ENCODE results near the gene PLEKHA6.
"Not testable (repeated sequence)": the region's sequence is repeated elsewhere in the genome, so short reads cannot be mapped to it uniquely, and the experiment has no call there.

The PLEKHA6 gene

GRCh38 chr1:204337583-204337982, 22.1 kb downstream of the PLEKHA6 start:
- no peak for DNase-seq (ENCODE audit: low read depth)

DNA sequence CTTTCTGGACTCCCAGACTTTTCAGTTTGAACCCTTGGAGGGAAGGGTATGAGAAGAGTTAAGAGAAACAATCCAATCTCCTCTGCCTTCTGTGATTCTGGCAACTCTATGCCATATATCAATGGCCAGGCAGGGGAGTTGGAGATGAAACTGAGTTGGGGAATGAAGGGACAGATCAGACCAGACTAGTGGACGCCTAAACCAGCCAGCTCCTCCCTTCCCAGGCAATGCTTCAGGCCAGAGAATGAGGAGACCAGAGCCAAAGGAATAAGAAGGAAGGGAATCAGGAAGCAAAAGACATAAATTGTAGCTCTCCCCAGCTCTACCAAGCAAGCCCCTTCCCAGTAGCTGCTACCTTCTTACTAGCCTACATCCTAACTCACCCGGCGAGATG, 22.7 kb downstream of the PLEKHA6 start:
- no peak for DNase-seq (ENCODE audit: low read depth)

DNA sequence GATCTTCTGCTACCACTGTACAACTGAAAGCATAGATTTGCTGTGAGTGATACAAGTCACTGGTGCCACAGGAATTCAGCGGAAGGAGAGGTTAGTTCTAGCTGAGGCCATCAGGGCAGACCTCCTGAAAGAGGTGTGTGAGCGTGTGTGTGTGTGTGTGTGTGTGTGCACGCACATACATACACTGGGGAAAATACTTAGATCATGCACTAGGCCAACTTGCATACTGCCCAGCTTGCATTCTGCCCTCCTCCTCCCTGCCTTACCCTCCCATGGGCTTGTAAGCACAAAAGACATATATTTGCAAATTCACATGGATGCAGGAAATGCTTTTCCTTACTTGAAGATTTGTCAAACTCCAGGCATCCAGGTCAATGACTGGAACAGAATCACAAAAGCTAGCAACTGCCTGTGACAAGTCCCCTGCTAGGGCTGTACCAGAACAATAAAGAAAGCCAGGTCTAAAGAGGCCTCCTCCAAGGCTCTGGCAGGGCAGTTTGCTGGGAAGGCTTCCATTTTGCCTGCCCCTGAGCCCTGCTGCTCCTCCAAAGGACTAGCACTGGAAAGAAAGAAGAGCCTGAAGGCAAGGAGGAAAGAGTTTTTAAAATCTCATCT, 23.2 kb downstream of the PLEKHA6 start:
- no peak for DNase-seq (ENCODE audit: low read depth)

GRCh38 chr1:204335533-204335932, 24.2 kb downstream of the PLEKHA6 start:
- DNase-seq (ENCODE audit: low read depth) = no peak

DNA sequence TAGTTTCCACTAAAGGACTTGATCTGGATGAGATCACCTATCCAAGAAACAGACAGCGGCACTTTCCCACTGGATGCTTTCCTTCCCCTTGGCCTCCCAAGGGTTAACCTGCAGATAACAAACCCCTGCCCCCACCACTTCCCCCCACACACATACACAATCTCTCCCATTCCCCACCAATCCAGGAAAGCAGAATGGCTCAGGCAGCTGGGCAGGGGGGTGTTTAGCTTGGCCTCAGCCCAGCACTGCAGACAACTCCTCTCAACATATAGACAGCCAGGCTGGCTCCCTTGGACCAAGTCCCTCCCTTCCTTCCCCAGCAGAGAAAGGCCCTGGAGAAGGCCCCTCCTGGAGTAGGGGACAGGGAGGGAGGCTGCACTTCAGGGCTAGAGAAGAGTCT, 24.6 kb downstream of the PLEKHA6 start:
- no peak for DNase-seq (ENCODE audit: low read depth)

- no peak for DNase-seq (ENCODE audit: low read depth)
Observed at GRCh38 chr1:204334455-204334854, 25.3 kb downstream of the PLEKHA6 start.

DNA sequence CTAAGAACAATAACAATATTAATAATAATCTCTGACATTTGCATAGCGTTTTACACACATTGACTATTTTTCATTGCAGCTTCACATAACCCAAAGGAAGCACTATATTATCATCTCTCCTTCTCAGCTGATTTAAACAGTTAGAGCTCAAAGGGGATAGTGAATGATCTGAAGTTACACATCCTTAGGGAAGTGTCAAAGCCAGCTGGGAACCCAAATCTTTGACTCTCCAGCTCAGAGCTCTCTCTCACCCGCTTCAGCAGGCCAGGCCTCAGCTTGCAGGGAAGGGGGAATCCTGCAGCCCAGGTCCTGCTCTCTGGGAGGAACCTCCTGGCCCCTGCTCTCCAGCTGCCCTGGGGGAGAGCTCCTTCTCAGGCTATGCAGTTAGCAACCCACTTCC, 26.3 kb downstream of the PLEKHA6 start:
- no peak for DNase-seq (ENCODE audit: low read depth)

GRCh38 chr1:204331847-204332487, 27.8 kb downstream of the PLEKHA6 start:
- DNase-seq (ENCODE audit: low read depth) = no peak

GRCh38 chr1:204331275-204331674, 28.5 kb downstream of the PLEKHA6 start:
- no peak for DNase-seq (ENCODE audit: low read depth)

GRCh38 chr1:204327870-204328269, 31.9 kb downstream of the PLEKHA6 start:
- not testable (repeated sequence) for DNase-seq (ENCODE audit: low read depth)

DNA sequence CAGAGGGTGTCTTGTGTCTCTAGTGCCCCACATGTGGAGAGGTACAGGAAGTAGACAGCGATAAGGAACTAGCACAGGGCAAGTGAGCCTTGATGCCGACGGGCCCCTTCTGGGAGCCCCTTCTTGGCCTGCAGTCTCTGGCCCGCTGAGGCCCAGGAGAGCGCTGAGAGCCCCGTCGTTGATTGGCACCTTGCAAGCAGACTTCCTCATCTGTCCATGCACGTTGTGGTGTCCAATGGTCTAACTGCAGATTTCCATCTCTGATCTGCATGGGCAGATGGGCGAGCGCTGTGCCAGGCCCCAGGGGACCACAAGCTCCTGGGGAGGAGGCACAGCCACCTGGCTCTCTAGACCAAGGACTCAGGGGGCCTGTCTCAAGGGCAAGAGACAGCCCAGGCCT, 32.4 kb downstream of the PLEKHA6 start:
- no peak for DNase-seq (ENCODE audit: low read depth)

DNA sequence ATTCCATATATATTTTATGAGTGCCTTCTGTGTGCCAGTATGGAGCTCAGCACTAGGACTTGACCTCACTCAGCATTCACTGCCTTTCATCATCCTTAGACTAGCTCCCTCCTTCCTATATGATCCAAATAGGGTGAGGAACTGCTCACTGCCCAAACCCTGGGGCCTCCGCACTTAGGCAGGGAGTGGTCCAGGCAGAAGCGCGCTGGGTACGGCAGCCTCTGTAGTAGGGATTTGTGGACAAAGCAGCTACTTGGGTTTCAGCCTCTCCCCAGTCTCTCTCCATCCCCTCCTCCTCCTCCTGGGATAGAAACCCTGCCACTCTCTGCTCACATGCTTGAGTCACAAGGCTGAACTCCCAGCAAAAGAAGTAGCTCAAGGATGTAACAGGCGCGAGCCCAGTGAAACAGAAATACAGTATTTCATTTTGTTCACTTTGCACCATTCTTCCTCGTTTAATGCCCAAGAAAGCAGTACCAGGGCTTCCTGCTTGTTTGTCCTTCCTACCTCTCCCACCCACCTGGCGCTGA, 32.9 kb downstream of the PLEKHA6 start:
- no peak for DNase-seq (ENCODE audit: low read depth)

- DNase-seq (ENCODE audit: low read depth) = no peak
Observed at GRCh38 chr1:204325944-204326343, 33.8 kb downstream of the PLEKHA6 start.

DNA sequence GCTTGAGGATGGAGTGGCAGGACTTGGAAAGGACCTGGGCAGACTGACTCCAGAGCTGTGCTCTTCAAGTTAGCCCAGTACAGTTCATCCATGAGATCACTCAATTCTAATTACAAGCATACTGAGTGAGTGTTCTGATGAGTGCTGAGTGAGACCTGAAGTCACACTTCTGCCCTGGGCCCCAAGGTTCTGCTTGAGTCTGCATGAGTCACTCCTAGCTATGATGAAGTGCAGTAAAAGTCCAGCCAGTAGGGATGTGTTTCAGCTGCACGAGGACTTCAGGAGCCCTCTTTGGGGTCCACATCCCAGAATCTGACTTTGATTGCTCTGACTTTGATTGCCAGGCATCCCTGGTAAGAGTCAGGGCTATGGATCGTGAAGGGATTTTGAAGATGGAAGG, 35.8 kb downstream of the PLEKHA6 start:
- DNase-seq (ENCODE audit: low read depth) = no peak

DNA sequence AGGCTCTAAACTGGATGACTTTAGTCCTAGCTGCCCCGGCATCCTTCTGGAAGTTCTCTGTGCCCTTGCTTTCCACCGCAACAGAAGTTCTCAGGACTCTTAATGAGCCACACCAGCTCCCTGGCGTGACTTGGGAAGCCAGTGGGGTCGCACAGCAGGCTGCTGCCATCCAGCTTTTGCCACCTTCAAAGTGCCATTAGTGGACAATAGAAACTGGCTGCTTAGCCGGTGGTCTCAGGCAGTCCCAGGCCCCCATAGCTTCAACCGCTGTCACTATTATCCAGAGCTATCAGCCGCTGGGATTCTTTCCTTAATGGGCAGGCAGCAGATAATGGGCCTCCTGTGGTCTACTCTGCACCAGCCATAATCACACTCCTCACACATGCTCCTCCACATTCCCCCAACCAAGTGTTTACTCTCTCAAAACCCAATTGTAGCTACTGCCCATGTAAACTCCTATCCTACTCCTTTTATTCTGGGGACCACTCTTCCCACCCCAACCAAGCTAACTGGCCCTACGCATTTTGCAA, 37.3 kb downstream of the PLEKHA6 start:
- DNase-seq (ENCODE audit: low read depth) = no peak

DNA sequence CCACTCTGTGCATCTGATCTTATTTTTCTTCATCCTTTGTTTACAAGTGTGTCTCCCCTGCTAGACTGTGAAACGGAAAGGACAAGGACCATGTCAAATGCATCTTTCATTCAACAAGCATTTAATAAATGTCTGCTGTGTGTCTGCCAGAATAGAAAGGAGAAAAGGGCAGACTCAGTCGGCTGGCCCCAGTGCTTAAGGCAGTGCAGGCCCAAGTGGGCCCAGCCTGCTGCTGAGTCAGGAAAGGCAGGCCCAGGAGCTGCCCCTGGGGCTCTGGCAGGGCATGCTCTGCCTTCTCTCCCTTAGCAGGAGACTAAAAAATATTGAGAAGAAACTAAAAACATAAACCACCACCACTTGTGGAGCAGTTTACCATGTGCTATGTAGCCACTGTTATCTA, 38.1 kb downstream of the PLEKHA6 start:
- DNase-seq (ENCODE audit: low read depth) = no peak

DNA sequence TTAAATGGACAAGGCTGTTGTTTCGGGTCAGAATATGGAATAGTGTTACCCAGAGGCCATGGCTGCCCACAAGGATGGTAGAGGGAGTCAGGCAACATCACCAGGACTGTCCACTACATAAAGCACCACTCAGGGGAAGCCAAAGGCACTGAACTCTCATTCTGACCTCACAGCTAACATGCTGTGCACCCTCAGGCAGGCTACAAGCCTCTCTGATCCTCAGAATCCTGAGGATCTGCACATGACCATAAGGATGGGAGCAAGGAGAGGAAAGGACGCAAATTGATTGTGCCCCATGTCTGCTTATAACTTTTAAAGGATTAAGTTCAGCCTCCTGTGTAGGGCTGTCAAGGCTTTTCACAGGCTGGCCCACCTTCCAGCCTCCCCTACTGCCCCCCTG, 38.7 kb downstream of the PLEKHA6 start:
- no peak for DNase-seq (ENCODE audit: low read depth)

DNA sequence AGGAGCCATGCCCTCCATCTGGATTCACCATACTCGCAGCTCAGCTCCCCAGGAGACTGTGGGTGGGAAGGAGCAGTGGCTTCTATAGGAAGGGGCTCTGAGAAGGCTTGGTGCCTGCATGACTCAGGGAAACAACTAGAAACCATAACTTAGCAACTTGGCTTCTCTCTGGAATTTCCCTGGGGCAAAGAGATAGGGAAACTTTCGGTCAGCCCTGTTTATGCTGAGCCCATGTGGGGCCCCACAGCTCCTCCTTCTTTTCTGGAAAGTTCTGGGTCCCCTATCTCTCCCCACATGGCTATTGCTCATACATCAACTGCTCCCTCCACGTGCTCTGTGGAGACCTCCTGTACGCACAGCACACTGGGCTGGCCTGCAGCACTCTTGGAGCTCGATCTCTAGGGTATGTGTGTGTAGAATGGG, 39.3 kb downstream of the PLEKHA6 start:
- DNase-seq (ENCODE audit: low read depth) = no peak

- no peak for DNase-seq (ENCODE audit: low read depth)
Observed at GRCh38 chr1:204319462-204319861, 40.3 kb downstream of the PLEKHA6 start.

DNA sequence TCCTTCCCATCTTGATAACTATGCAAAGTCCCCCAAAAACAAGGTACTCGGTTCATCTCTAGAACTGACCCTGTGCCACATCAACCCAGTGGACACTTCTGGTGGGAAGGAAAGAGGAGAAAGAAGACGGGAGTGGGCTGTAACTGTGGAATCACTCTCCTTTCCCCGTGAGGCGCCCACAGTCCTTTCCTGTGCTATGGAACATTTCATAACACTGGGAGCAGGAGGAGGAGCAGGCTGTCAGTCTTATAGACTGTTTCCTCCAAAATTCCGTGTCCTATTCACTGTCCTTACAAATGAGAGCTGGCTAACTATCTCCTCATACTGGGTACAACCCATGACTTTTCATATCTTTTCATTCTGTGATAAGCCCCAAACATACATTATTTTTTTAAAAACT, 40.7 kb downstream of the PLEKHA6 start:
- no peak for DNase-seq (ENCODE audit: low read depth)

DNA sequence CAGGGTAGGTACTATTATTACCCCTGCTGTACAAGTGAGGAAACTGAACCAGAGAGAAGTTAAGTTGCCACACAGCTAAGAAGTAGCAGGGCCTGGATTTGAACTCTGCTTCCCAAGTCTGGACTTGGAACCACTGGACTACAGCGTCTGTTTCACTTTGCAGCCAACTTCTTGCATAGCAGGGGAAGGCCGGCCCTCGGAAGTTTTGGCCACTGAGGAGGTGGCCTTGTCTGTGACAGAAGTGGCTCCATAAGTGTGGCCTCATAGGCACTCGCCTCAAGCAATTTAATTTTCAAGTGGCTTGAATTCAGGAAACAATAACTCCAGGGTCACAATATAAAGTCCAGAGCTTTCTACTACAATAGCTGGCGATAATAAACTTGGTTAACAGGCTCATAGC, 41.4 kb downstream of the PLEKHA6 start:
- no peak for DNase-seq (ENCODE audit: low read depth)

DNA sequence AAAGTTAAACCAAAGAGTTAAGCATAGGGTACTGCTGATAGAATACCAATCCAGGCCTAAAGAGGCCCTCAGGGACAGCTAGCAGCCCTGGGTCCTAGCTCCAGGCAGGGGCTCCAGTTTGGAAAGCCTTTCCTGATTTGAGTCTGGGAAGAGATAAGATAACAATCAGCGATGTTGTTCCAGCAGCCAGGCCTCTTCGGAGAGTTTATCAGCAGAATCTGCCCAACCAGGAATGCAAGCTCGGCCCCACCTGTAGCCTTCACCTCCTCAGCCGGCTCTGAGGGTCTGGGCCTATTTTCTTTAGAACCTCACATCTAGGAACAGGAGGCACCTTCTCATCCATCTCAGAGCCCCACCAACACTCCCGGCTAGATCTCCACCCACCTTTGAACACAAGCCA, 42.6 kb downstream of the PLEKHA6 start:
- DNase-seq (ENCODE audit: low read depth) = no peak

GRCh38 chr1:204316164-204316563, 43.6 kb downstream of the PLEKHA6 start:
- DNase-seq (ENCODE audit: low read depth) = no peak

All from activated T-helper 1 cell treated with Interleukin-2 at 50 U/mL for 16 hours (primary cell).